Measurements from ENCODE around the gene HTT-AS.

- no peak for TF ChIP-seq CTCF (IDR thresholded peaks at IDR 0.05; ENCODE audit: insufficient read depth, low read length, poor library complexity, severe bottlenecking)
- no peak for TF ChIP-seq EZH2phosphoT487 (conservative IDR thresholded peaks at IDR 0.05; ENCODE audit: low read length)
Observed at GRCh38 chr4:3041192-3042142, 32.9 kb downstream of the HTT-AS start.
